Psoas muscle (tissue), 8 donors: Measurements from ENCODE around the gene SASH3. TPM values are rescaled to one million over a fixed set of nuclear protein-coding genes. Genes with fewer than 3 reads are reported as not detected.
A peak's percentile ranks its signal among the peaks of the same experiment; 100 is the strongest.

Experiments
- ATAC-seq, 4 donors: fragments of 200-7000 bp; cut with Tn5 transposase; one replicate each; pipeline ENCODE4 v1.9.1; 2020; ENCODE audit warnings: moderate library complexity in 3 of 4, mild to moderate bottlenecking in 2 of 4
- DNase-seq, 2 donors: peaks; one replicate each; pipeline ENCODE4 v3.0.0-alpha.2; 2020
- H3K27ac ChIP-seq: fragments of 200-600 bp; one replicate; pipeline ENCODE4 v1.8.0; 2022
- H3K27me3 ChIP-seq, 3 donors: fragments of 200-600 bp in 1 of 3; one replicate each; pipeline versions ENCODE4 v1.6.1 to v1.8.0; 2013 to 2022; ENCODE audit warnings: low read length in 2 of 3, mild to moderate bottlenecking in 2 of 3, moderate library complexity in 1 of 3; ENCODE audit not compliant: insufficient read depth in 3 of 3
- H3K36me3 ChIP-seq, 2 donors: fragments of 200-600 bp in 1 of 2; one replicate each; pipeline versions ENCODE4 v1.6.1 to v1.8.0; 2013 to 2022; ENCODE audit warnings: low read depth in 1 of 2, mild to moderate bottlenecking in 1 of 2, moderate library complexity in 1 of 2; ENCODE audit not compliant: insufficient read depth in 1 of 2
- H3K4me1 ChIP-seq: fragments of 200-600 bp; one replicate; pipeline ENCODE4 v1.8.0; 2022
- H3K4me3 ChIP-seq: fragments of 200-600 bp; one replicate; pipeline ENCODE4 v1.8.0; 2022; ENCODE audit warnings: mild to moderate bottlenecking
- H3K9me3 ChIP-seq: fragments of 200-600 bp; one replicate; pipeline ENCODE4 v1.8.0; 2022
- CTCF ChIP-seq: fragments of 200-600 bp; IDR thresholded peaks from one replicate; pipeline ENCODE4 v1.8.0; 2022; ENCODE audit warnings: antibody characterized with exemption
- WGBS, 3 donors: extraction: QIAGEN DNeasy Blood & Tissue Kit; methylation state at CpG; one replicate each; pipeline versions ENCODE4 v1.1.6 to v1.1.7; 2013; 5-methylcytosine and 5-hydroxymethylcytosine counted together
- intact Hi-C, 2 donors: fragments of 100-400 bp; cut with DNase I; formaldehyde crosslinking; loops; one replicate each; pipeline versions ENCODE4 v1.11.0 to v1.14.2; 2022
- polyA plus RNA-seq, 3 donors: library from polyadenylated mRNA; stranded (reverse); fragments of 200-250 nt; gene quantifications; one replicate each; pipeline ENCODE4 v1.2.3, GENCODE V29; 2013
- total RNA-seq, 4 donors: library from RNA; stranded (reverse); fragmentation: NEBNext Ultra II Directional in 2 of 4; extraction: Animal tissue kit (Norgen Biotek cat#: 25700) in 2 of 4; gene quantifications; one replicate each; pipeline versions ENCODE4 v1.2.1 to v1.2.4, GENCODE V29; 2021 to 2023
- donor health status: healthy with polysubstance abuse.
- donor health status: DM: no; HTN: no; CAD: no; lungs with moderate emphysema.
- donor health status: Bipolar disorder and iron deficiency.
- donor health status: healthy.
- donor health status: DM: yes; HTN: yes; CAD: no.
- donor health status: DM: no; HTN: no; CAD: no.
- donor health status: DM: no; HTN: no; CAD: no.
- donor health status: DM: yes; HTN: yes; CAD: no.

SASH3 gene
- total and polyA plus RNA-seq, 7 donors = 0.58 to 2.5 (median 2.2) TPM

GRCh38 chrX:129823115-129823514, 43.4 kb downstream of the SASH3 start:
- DNase-seq (no peak), ATAC-seq (peak in 1 of 4 donors; percentile 50)
- H3K27ac ChIP-seq = no peak overlapping the region
- peak; percentile 47 for TF ChIP-seq CTCF
- WGBS, 3 donors = 51 to 80% (median 78%) methylated on average over 2 of the region's 2 CpGs
- peaks cover 0 to 23% of the 10 kb centered on the region in 2 donors for H3K36me3 ChIP-seq
- no peaks in the 10 kb centered on the region for H3K9me3 ChIP-seq
- H3K4me3 ChIP-seq = no peak overlapping the region
- no peaks in the 10 kb centered on the region for H3K4me1 ChIP-seq
- intact Hi-C loops = loop anchor here in 1 of 2 donors (10.0 kb wide), 1 partner anchor 218 kb away; no protein-coding TSS in a partner anchor
- H3K27me3 ChIP-seq = no peaks in the 10 kb centered on the region

GRCh38 chrX:129823522-129823921, 43.8 kb downstream of the SASH3 start:
- no peaks in the 10 kb centered on the region for H3K9me3 ChIP-seq
- no peaks in the 10 kb centered on the region for H3K27me3 ChIP-seq
- H3K27ac ChIP-seq = no peak overlapping the region
- peaks cover 0 to 26% of the 10 kb centered on the region in 2 donors for H3K36me3 ChIP-seq
- ATAC-seq (no peak), DNase-seq (no peak)
- WGBS, 3 donors = 85 to 92% (median 88%) methylated on average over 6 of the region's 6 CpGs
- no peaks in the 10 kb centered on the region for H3K4me1 ChIP-seq
- intact Hi-C loops = loop anchor here in 1 of 2 donors (10.0 kb wide), 1 partner anchor 219 kb away; no protein-coding TSS in a partner anchor
- H3K4me3 ChIP-seq = no peak overlapping the region
- TF ChIP-seq CTCF = no peak

GRCh38 chrX:129824620-129825019, 44.9 kb downstream of the SASH3 start:
- DNase-seq (no peak), ATAC-seq (no peak)
- Histone ChIP-seq H3K27ac (no peak overlapping the region), H3K4me3 (no peak overlapping the region), H3K9me3 (no peaks in the 10 kb centered on the region), H3K36me3 (peaks cover 0 to 28% of the 10 kb centered on the region in 2 donors), H3K27me3 (no peaks in the 10 kb centered on the region), H3K4me1 (no peaks in the 10 kb centered on the region)
- TF ChIP-seq CTCF = no peak
- intact Hi-C loops = loop anchor here in 1 of 2 donors (10.0 kb wide), 1 partner anchor 220 kb away; no protein-coding TSS in a partner anchor
- WGBS, 3 donors = 97 to 99% (median 98%) methylated on average over 4 of the region's 4 CpGs

GRCh38 chrX:129825746-129826505, 46.2 kb downstream of the SASH3 start:
- no peaks in the 10 kb centered on the region for H3K9me3 ChIP-seq
- TF ChIP-seq CTCF = no peak

More at GRCh38 chrX:129825746-129826505, 46.2 kb downstream of the SASH3 start:
- H3K4me1 ChIP-seq = no peaks in the 10 kb centered on the region
- no peak overlapping the region for H3K27ac ChIP-seq
- no peak overlapping the region for H3K4me3 ChIP-seq
- intact Hi-C loops = loop anchor here in 1 of 2 donors (10.0 kb wide), 1 partner anchor 221 kb away; no protein-coding TSS in a partner anchor
- WGBS, 3 donors = 59 to 71% (median 66%) methylated on average over 4 of the region's 4 CpGs
- no peak for DNase-seq
- H3K27me3 ChIP-seq = no peaks in the 10 kb centered on the region
- no peak for ATAC-seq
- H3K36me3 ChIP-seq = peaks cover 0 to 28% of the 10 kb centered on the region in 2 donors
